C4-2B (cell line): ENCODE measurements around the gene ST8SIA5.

Experiments
- H3K27ac ChIP-seq: fragments of 450-650 bp; 2 replicates; pipeline ENCODE4 v1.5.1; 2017
- ZFX ChIP-seq: fragments of 450-650 bp; IDR thresholded peaks from 2 replicates; pipeline ENCODE4 v1.6.1; 2017
- TF ChIP-seq, protein P1 (sequence below): fragments of 450-650 bp; conservative IDR thresholded peaks from 2 replicates; pipeline ENCODE4 v1.5.1; 2017; ENCODE audit warnings: mild to moderate bottlenecking

ST8SIA5 gene

DNA sequence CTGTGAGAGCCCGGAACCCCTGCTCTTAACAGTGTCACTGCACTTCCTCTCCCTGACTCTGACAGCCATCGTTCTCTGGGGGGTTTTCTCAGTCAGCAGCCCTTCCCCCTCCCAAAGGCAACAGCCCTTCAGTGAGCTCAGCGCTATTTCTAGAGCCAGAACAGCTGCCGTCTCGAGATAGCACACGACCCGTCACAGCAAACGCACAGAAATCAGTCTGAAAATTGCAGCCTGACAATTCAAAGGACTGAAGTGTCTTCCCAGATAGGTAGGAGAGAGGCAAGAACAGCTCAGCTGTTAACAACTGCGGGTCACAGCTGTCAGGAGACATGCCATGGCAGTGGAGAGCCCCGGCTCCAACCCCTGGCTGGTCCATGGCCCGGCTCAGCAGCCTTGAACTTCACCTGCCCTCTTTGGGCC lies 45.4 kb downstream of the ST8SIA5 start:
- TF ChIP-seq ZFX, result no peak
- TF ChIP-seq, protein P1, sequence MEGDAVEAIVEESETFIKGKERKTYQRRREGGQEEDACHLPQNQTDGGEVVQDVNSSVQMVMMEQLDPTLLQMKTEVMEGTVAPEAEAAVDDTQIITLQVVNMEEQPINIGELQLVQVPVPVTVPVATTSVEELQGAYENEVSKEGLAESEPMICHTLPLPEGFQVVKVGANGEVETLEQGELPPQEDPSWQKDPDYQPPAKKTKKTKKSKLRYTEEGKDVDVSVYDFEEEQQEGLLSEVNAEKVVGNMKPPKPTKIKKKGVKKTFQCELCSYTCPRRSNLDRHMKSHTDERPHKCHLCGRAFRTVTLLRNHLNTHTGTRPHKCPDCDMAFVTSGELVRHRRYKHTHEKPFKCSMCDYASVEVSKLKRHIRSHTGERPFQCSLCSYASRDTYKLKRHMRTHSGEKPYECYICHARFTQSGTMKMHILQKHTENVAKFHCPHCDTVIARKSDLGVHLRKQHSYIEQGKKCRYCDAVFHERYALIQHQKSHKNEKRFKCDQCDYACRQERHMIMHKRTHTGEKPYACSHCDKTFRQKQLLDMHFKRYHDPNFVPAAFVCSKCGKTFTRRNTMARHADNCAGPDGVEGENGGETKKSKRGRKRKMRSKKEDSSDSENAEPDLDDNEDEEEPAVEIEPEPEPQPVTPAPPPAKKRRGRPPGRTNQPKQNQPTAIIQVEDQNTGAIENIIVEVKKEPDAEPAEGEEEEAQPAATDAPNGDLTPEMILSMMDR, result no peak
- no peak overlapping the region for H3K27ac ChIP-seq

DNA sequence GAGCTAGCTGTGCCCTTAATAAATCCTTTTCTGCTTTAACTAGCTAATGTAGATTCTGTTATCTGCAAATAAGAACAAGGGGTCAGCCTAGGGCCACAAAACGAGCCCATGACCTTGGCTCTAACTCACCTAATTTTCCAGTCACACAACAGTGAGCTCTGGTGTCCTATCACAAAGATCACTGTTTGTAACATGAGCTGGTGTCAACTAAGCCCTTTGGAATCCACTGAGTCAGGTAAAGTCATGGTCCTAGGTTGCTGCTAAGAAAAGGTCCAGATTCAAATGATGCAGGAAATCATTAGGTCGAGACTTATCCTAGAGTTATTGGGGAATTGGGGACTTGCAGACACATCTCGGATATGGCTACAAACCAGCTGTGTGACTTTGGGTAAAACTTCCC lies 49.9 kb downstream of the ST8SIA5 start:
- no peak overlapping the region for H3K27ac ChIP-seq
- TF ChIP-seq, protein P1, result no peak
- no peak for TF ChIP-seq ZFX

DNA sequence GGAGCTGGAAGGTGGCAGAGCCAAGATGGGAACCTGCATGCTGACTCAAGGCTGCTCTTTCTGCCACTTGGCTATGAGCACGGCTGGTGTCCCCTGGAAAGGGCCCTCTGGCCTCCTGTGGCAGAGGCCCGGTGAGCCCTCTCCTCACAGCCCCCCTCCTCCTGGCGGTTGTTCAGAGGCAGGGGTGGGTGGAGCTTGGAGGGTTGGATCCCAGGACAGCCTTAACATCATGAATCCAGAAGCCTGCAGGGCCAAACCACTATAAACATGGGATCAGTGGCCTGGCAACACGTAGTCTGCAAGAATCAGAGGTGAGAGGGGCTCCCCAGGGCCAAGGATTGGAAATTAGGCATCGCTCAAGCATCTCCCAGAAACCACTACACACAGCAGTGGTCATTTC lies 51.3 kb downstream of the ST8SIA5 start:
- H3K27ac ChIP-seq, result no peak overlapping the region
- TF ChIP-seq, protein P1, result no peak
- no peak for TF ChIP-seq ZFX

DNA sequence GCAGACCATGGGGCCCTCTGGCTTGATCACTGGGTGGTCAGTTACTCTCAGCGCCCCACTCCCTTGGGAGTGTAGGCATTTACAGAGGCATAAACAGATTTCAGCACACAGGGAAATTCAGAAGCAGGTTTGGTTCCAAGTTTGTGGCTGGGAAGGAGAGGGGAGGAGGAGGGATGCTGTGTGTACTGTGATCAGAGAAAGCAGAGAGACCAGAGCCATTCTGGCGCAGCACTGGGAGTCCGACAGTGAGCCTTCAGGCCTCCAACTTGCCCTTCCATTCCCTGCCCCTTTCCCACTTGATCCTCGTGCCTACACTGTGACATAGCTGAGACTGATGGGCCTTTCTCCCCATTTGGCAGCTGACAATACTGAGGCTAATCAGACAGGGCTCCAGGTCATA lies 52.0 kb downstream of the ST8SIA5 start:
- no peak overlapping the region for H3K27ac ChIP-seq
- TF ChIP-seq, protein P1, result no peak
- TF ChIP-seq ZFX, result no peak

DNA sequence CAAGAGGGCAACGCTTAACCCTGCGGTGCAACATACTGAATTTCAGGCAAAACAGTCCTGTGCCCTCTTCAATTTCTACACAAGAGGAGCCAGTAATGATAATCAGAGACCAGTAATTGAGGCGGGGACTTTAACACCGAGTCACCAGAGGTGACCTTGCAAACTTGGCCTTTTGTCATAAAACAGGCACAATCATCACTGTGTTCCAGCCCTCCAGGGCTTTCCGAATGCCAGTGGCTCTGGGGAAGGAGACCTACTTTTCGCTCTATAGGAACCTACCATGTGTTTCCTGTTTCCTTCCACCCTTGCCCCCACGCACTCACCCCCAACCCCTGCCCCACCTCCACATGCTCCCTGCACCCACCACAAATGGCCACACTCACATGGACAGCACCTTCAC lies 52.7 kb downstream of the ST8SIA5 start:
- TF ChIP-seq ZFX, result no peak
- TF ChIP-seq, protein P1, result no peak
- H3K27ac ChIP-seq, result no peak overlapping the region

DNA sequence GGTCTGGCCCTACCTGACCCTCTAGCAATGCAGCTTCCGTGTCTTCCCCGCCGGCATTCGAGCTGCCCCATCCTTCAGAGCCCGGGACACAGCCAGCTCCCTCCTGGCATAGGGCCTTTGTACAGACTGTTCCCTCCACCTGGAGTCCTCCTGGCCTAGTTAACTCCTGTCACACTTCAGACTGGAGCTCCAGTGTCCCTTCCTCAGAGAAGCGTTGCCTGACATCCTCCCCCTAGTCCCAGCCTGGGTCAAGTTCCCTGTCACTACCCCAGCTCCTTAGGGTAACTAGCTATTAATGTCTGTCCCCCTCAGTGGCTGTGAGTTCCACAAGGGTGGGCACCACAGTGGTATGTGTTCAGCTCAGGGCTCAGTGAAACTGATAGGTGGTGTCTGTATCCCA lies 54.4 kb downstream of the ST8SIA5 start:
- TF ChIP-seq, protein P1, result no peak
- no peak for TF ChIP-seq ZFX
- no peak overlapping the region for H3K27ac ChIP-seq

DNA sequence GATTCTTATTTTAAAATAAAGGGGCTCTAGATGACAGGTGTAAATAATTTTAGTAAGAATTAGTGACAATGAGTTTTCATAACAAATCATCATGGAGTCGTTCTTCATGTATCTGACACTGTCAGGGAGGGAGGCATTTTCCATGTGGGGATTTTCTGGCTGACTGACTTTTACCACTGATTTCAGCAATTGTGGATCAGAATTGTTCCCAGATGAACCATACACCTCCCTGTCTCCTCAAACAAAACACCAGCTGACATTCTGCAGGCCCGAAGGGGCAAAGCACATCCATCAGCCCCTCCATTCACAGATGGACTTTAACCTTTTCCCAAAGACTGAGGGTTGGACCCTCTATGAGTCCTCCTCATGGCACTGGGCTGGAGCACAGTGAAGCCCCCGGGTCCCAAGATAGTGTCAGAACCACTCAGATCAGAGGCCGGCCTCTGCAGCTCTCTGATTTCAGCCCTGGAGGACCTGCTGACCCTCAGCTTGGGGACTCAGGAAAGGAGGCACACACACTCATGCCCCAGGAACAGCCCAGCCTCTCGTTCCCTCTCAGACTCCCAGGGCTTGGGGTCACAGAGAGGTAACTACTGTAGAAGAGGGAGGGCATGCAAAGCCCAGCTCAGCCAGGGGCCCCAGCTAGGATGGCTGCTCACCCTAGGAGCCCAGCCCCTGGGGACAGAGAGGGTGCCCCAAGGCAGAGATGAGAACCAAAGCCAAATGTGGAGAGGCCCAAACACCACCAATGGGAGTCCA lies 56.6 kb downstream of the ST8SIA5 start:
- TF ChIP-seq ZFX, result no peak
- TF ChIP-seq, protein P1, result no peak
- no peak overlapping the region for H3K27ac ChIP-seq
